HepG2 (cell line): Measurements from ENCODE around the gene TCERG1. TPM values are rescaled to one million over a fixed set of nuclear protein-coding genes. Genes with fewer than 3 reads are reported as not detected.

Source experiments
- ARID5B ChIP-seq: IDR thresholded peaks from 2 replicates; pipeline ENCODE4 v1.4.0; 2020; ENCODE audit warnings: mild to moderate bottlenecking, missing genetic modification reagents
- ATF7-NPFF ChIP-seq: sonication (generic); formaldehyde crosslinking; IDR thresholded peaks from 2 replicates; pipeline ENCODE4 v1.8.1; 2023; ENCODE audit warnings: mild to moderate bottlenecking, low read depth, missing genetic modification reagents, moderate library complexity
- ELF1 ChIP-seq: sonication (generic); formaldehyde crosslinking; IDR thresholded peaks from 2 replicates; pipeline ENCODE4 v1.4.0; 2020; ENCODE audit warnings: missing genetic modification reagents
- FOXA3 ChIP-seq: IDR thresholded peaks from 2 replicates; pipeline ENCODE4 v1.6.1; 2016; ENCODE audit warnings: missing genetic modification reagents, missing compliant biosample characterization
- HDAC1 ChIP-seq: sonication (generic); formaldehyde crosslinking; IDR thresholded peaks from 2 replicates; pipeline ENCODE4 v1.5.1; 2020; ENCODE audit warnings: mild to moderate bottlenecking, missing genetic modification reagents
- HOXD1 ChIP-seq: sonication (generic); formaldehyde crosslinking; IDR thresholded peaks from 2 replicates; pipeline ENCODE4 v1.5.0; 2020; ENCODE audit warnings: missing genetic modification reagents
- KDM1A ChIP-seq: IDR thresholded peaks from 2 replicates; pipeline ENCODE4 v1.6.1; 2016; ENCODE audit warnings: missing compliant biosample characterization
- KLF11 ChIP-seq: IDR thresholded peaks from 2 replicates; pipeline ENCODE4 v1.6.1; 2016; ENCODE audit warnings: missing compliant biosample characterization
- MXD4 ChIP-seq: IDR thresholded peaks from 2 replicates; pipeline ENCODE4 v1.6.1; 2016; ENCODE audit warnings: mild to moderate bottlenecking, missing biosample characterization, missing genetic modification reagents
- NAIF1 ChIP-seq: sonication (generic); formaldehyde crosslinking; IDR thresholded peaks from 2 replicates; pipeline ENCODE4 v1.5.0; 2020; ENCODE audit warnings: mild to moderate bottlenecking, missing genetic modification reagents, borderline replicate concordance
- PITX1 ChIP-seq: sonication (generic); formaldehyde crosslinking; IDR thresholded peaks from 2 replicates; pipeline ENCODE4 v1.5.1; 2020; ENCODE audit warnings: mild to moderate bottlenecking, missing genetic modification reagents
- POLR2A ChIP-seq, 2 experiments: IDR thresholded peaks; 2 replicates each; pipeline ENCODE4 v1.6.1; 2011; ENCODE audit warnings: low read depth in 2 of 2, low read length in 2 of 2, mild to moderate bottlenecking in 1 of 2, moderate library complexity in 1 of 2; ENCODE audit not compliant: insufficient read depth in 1 of 2
- SMC3 ChIP-seq: IDR thresholded peaks from 2 replicates; pipeline ENCODE4 v1.6.1; 2011; ENCODE audit warnings: low read length, improper control_type of control experiment
- TEAD3 ChIP-seq: optimal IDR thresholded peaks from 2 replicates; pipeline ENCODE3; 2016; ENCODE audit warnings: borderline replicate concordance
- THRA ChIP-seq: sonication (generic); formaldehyde crosslinking; IDR thresholded peaks from 2 replicates; pipeline ENCODE4 v1.4.0; 2020; ENCODE audit warnings: missing genetic modification reagents, borderline replicate concordance
- ZBTB7A ChIP-seq: sonication (generic); formaldehyde crosslinking; IDR thresholded peaks from 2 replicates; pipeline ENCODE4 v1.8.0; 2022; ENCODE audit warnings: mild to moderate bottlenecking, missing genetic modification reagents
- ZNF138 ChIP-seq: sonication (generic); formaldehyde crosslinking; IDR thresholded peaks from 2 replicates; pipeline ENCODE4 v1.5.0; 2020; ENCODE audit warnings: mild to moderate bottlenecking, low read depth, missing genetic modification reagents
- ZNF256 ChIP-seq: sonication (generic); formaldehyde crosslinking; conservative IDR thresholded peaks from 2 replicates; pipeline ENCODE4 v1.4.0; 2020; ENCODE audit warnings: missing genetic modification reagents
- ZNF335 ChIP-seq: sonication (generic); formaldehyde crosslinking; IDR thresholded peaks from 2 replicates; pipeline ENCODE4 v1.4.0; 2020; ENCODE audit warnings: missing genetic modification reagents
- ZNF367 ChIP-seq: sonication (generic); formaldehyde crosslinking; IDR thresholded peaks from 2 replicates; pipeline ENCODE4 v1.4.0; 2020; ENCODE audit warnings: missing genetic modification reagents, borderline replicate concordance
- ZNF510 ChIP-seq: sonication (generic); formaldehyde crosslinking; IDR thresholded peaks from 2 replicates; pipeline ENCODE4 v1.4.0; 2020; ENCODE audit warnings: low read depth, mild to moderate bottlenecking, missing genetic modification reagents
- ZNF709 ChIP-seq: sonication (generic); formaldehyde crosslinking; IDR thresholded peaks from 2 replicates; pipeline ENCODE4 v1.5.0; 2020; ENCODE audit warnings: mild to moderate bottlenecking, missing genetic modification reagents
- ZNF775 ChIP-seq: sonication (generic); formaldehyde crosslinking; IDR thresholded peaks from 2 replicates; pipeline ENCODE4 v1.4.0; 2020; ENCODE audit warnings: missing genetic modification reagents, mild to moderate bottlenecking, moderate library complexity, borderline replicate concordance
- ZNF792 ChIP-seq: IDR thresholded peaks from 2 replicates; pipeline ENCODE4 v1.6.1; 2016
- polyA plus RNA-seq, 8 experiments: library from polyadenylated mRNA; depleted of rRNA in 3 of 8; stranded (reverse) in 7 of 8; unstranded in 1 of 8; fragments of >200 nt; fragmentation: Illumina TruSeq in 4 of 8; extraction: Trizol in 4 of 8; gene quantifications; 2 replicates each; pipeline versions ENCODE4 v1.2.1 to v1.2.3, GENCODE V29; 2011 to 2016; ENCODE audit warnings: low read depth in 4 of 8, missing spikeins in 1 of 8, mixed read lengths in 1 of 8; ENCODE audit not compliant: insufficient read depth in 1 of 8
- total RNA-seq, 5 experiments: library from RNA; depleted of rRNA; stranded (reverse); fragments of >200 nt; fragmentation: Illumina TruSeq; extraction: Trizol; gene quantifications; 2 replicates each; pipeline ENCODE4 v1.2.3, GENCODE V29; 2016; ENCODE audit warnings: low read depth in 1 of 5
- TF ChIP-seq, protein P1 (sequence below): IDR thresholded peaks from 2 replicates; pipeline ENCODE4 v1.6.1; 2016

Gene TCERG1
- total and polyA plus RNA-seq, 2 of the 13 experiments (the other 11 are each of a cell fraction or from before 2014, with no cell fraction given) = 71.7 to 86.6 TPM

DNA sequence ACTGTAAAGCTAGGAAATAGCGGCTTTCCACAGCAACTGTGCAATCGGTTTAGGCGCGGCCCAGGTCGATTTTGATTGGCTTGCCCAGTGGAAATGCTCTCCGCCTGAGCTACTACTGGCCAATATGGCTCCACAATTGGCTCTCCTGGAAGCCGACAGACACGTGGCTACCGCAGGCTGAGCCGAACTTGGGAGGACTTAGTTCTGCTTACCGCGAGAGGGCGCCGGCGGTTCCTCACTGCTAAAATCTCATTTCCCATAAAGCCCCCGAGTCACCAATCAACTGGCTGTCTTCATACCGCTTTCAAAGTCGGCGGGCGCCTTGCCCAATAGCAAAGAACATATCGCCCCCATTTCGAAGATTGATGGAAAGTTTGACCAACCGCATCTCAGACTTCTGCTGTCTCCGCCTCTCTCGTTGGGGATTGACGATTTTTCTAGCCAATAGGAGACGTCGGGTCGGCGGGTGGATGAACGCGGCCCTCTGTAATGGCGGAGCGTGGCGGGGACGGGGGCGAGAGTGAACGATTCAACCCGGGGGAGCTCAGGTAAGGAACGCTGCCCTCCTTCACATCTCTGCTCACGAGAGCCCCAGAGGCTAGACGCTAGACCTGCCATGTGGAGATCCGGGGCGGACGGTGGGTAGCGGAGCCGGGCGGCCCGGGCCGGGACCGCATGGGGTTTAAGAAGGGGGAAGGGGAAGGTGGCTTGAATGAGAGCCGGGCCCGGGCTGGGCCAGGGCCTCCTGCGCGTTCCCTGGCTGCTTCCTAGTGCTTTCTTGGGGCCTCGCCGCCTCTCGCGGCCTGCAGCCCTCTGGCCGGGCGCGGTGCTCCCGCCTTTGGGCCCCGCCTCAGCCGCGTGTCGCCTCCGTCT lies at the start of gene TCERG1 (continued):
- peak; percentile 61; the same call in 1 of the 2 replicates for TF ChIP-seq ELF1 (CRISPR knock-in tag)
- TF ChIP-seq KLF11 = 0 out of 2 replicates have a peak, but pooled peaks have one; percentile 62
- TF ChIP-seq ATF7-NPFF (CRISPR knock-in tag) = peak; percentile 17; the same call in 1 of the 2 replicates
- TF ChIP-seq TEAD3 (CRISPR knock-in tag) = peak; percentile 56
- peak; percentile 75; the same call in 1 of the 2 replicates for TF ChIP-seq NAIF1 (CRISPR knock-in tag)
- peak; percentile 59; the same call in 1 of the 2 replicates for TF ChIP-seq PITX1
- peak; percentile 43 for TF ChIP-seq HDAC1 (CRISPR knock-in tag)
- peak; percentile 44; the same call in 1 of the 2 replicates for TF ChIP-seq HOXD1 (CRISPR knock-in tag)
- TF ChIP-seq ZNF510 (CRISPR knock-in tag) = no peak
- peak; percentile 29; the same call in 1 of the 2 replicates for TF ChIP-seq ZNF335 (CRISPR knock-in tag)
- TF ChIP-seq THRA (CRISPR knock-in tag) = no peak
- TF ChIP-seq KDM1A = no peak
- peak; percentile 45; the same call in 1 of the 2 replicates for TF ChIP-seq ZNF709 (CRISPR knock-in tag)
- TF ChIP-seq, protein P1, sequence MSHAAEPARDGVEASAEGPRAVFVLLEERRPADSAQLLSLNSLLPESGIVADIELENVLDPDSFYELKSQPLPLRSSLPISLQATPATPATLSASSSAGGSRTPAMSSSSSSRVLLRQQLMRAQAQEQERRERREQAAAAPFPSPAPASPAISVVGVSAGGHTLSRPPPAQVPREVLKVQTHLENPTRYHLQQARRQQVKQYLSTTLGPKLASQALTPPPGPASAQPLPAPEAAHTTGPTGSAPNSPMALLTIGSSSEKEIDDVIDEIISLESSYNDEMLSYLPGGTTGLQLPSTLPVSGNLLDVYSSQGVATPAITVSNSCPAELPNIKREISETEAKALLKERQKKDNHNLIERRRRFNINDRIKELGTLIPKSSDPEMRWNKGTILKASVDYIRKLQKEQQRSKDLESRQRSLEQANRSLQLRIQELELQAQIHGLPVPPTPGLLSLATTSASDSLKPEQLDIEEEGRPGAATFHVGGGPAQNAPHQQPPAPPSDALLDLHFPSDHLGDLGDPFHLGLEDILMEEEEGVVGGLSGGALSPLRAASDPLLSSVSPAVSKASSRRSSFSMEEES = peak; percentile 78
- peak; percentile 51; the same call in 1 of the 2 replicates for TF ChIP-seq FOXA3
- TF ChIP-seq SMC3 = no peak
- TF ChIP-seq ARID5B (CRISPR knock-in tag) = peak; percentile 54; the same call in 1 of the 2 replicates
- TF ChIP-seq ZNF256 (CRISPR knock-in tag) = no peak
- TF ChIP-seq ZBTB7A = no peak
- peak; percentile 91 for TF ChIP-seq ZNF792 (CRISPR knock-in tag)
- peak; percentile 70 to 85 for TF ChIP-seq POLR2A (IDR thresholded peaks at IDR 0.05; ENCODE audit: insufficient read depth in 1 of 2, low read depth in 2 of 2, low read length in 2 of 2)
- TF ChIP-seq ZNF775 (CRISPR knock-in tag) = 0 out of 2 replicates have a peak, but pooled peaks have one; percentile 34
- peak; percentile 58; the same call in 1 of the 2 replicates for TF ChIP-seq ZNF367 (CRISPR knock-in tag)
- no peak for TF ChIP-seq ZNF138 (CRISPR knock-in tag)
- TF ChIP-seq MXD4 (CRISPR knock-in tag) = peak; percentile 88
